ENCODE data around the gene PRIM1.
"Not testable (repeated sequence)": the region's sequence is repeated elsewhere in the genome, so short reads cannot be mapped to it uniquely, and the experiment has no call there.

Gene PRIM1

GRCh38 chr12:56751712-56752598 lies at the start of gene PRIM1:
PRIM1 (minus strand) TSS chr12:56752323; CDS start chr12:56752298, 25 bp downstream.
- DNase-seq: peak; percentile 84 to 93

- no peak for DNase-seq
These were observed 48.1 kb upstream of the PRIM1 start for GRCh38 chr12:56800221-56800620.

- not testable (repeated sequence) for DNase-seq
These were observed 47.2 kb upstream of the PRIM1 start for GRCh38 chr12:56799345-56799744.

- not testable (repeated sequence) for DNase-seq
These were observed 43.7 kb upstream of the PRIM1 start for GRCh38 chr12:56795791-56796190.

- not testable (repeated sequence) for DNase-seq
These were observed 43.0 kb upstream of the PRIM1 start for GRCh38 chr12:56795046-56795562.

GRCh38 chr12:56793124-56793523 lies 41.0 kb upstream of the PRIM1 start:
- DNase-seq: not testable (repeated sequence)

GRCh38 chr12:56792678-56793077 lies 40.6 kb upstream of the PRIM1 start:
- no peak for DNase-seq

GRCh38 chr12:56789429-56789828 lies 37.3 kb upstream of the PRIM1 start:
- DNase-seq: not testable (repeated sequence)

GRCh38 chr12:56787498-56787897 lies 35.4 kb upstream of the PRIM1 start:
- DNase-seq: no peak

GRCh38 chr12:56785874-56786273 lies 33.8 kb upstream of the PRIM1 start:
- no peak for DNase-seq

GRCh38 chr12:56785141-56785865 lies 33.2 kb upstream of the PRIM1 start:
- DNase-seq: no peak

GRCh38 chr12:56781726-56782125 lies 29.6 kb upstream of the PRIM1 start:
- no peak for DNase-seq

- no peak for DNase-seq
These were observed 26.6 kb upstream of the PRIM1 start for GRCh38 chr12:56778756-56779155.

GRCh38 chr12:56776654-56777053 lies 24.5 kb upstream of the PRIM1 start:
- no peak for DNase-seq

GRCh38 chr12:56775638-56776037 lies 23.5 kb upstream of the PRIM1 start:
- DNase-seq: no peak

- DNase-seq: no peak
These were observed 21.0 kb upstream of the PRIM1 start for GRCh38 chr12:56773113-56773512.

- no peak for DNase-seq
These were observed 20.5 kb upstream of the PRIM1 start for GRCh38 chr12:56772625-56773024.

- DNase-seq: no peak
These were observed 17.7 kb upstream of the PRIM1 start for GRCh38 chr12:56769868-56770267.

- no peak for DNase-seq
These were observed 16.3 kb upstream of the PRIM1 start for GRCh38 chr12:56768424-56768823.

GRCh38 chr12:56766535-56766934 lies 14.4 kb upstream of the PRIM1 start:
- no peak for DNase-seq

GRCh38 chr12:56763753-56764657 lies 11.9 kb upstream of the PRIM1 start:
- no peak for DNase-seq

- no peak for DNase-seq
These were observed 9.7 kb upstream of the PRIM1 start for GRCh38 chr12:56761812-56762211.

- DNase-seq: no peak
These were observed 8.3 kb upstream of the PRIM1 start for GRCh38 chr12:56760460-56760859.

All from NCI-H446 (cell line).